Epidermal melanocyte (primary cell): ENCODE data around the gene P2RY13.

ENCODE experiments used
- DNase-seq: peaks from one replicate; pipeline ENCODE4 v3.0.0; 2011; ENCODE audit warnings: low spot score; ENCODE audit not compliant: insufficient read length

The P2RY13 gene

DNA sequence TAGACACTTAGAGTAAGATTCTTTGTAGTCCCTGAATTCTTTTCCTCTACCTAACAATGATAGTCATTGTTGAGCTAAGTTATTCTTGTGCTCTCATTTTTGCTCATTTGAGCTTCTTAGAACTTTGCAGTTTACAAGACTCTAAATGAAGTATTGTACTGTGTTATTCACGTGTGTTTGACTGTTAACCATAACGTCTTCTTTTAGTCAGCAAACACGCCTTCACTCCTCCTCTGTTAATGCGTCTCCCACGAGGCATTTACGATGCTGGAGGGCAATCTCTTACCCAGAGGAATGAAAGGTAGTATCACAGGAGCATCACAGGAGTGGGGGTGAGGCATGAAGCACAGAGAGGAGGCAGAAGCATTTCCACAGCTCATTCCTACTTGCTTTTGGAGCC, 36.2 kb downstream of the P2RY13 start:
- no peak for DNase-seq

DNA sequence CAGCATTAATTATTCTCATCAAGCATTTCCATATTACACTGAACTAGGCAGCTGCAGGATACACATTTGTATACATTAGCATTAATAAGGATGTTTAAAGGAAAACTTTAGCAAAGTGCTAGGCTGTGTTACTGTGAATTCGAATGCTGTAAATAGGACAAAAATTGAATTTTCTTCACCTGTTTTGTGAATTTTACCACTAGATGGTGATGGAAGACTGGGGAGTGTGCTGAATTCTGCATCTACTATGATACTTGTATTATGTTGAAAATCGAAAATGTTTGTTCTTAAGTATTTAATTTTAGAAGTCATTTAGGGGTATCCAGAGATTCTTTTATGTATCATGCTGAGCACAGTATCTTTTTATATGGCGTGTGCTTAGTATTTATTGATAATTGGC, 38.7 kb downstream of the P2RY13 start:
- DNase-seq = no peak

GRCh38 chr3:151289445-151289844, 39.9 kb downstream of the P2RY13 start:
- no peak for DNase-seq

DNA sequence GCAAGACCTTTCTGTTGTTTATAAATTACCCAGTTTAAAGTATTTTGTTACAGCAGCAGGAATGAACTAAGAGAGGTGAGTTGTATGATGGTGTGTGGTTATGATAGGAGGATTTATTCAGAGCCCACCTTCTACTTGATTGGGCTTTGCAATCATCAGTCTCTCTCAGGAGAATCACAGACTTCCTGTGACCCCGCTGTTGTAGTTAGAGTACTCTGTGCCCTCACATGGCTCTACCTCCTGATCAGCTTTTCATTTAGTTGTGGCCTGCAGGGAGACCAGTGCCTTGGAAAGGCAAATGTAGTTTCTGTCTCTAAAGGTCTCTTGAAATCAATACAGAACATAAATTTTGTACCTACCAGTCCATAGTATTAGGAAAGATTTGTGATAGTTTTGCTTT, 43.4 kb downstream of the P2RY13 start:
- DNase-seq = no peak

DNA sequence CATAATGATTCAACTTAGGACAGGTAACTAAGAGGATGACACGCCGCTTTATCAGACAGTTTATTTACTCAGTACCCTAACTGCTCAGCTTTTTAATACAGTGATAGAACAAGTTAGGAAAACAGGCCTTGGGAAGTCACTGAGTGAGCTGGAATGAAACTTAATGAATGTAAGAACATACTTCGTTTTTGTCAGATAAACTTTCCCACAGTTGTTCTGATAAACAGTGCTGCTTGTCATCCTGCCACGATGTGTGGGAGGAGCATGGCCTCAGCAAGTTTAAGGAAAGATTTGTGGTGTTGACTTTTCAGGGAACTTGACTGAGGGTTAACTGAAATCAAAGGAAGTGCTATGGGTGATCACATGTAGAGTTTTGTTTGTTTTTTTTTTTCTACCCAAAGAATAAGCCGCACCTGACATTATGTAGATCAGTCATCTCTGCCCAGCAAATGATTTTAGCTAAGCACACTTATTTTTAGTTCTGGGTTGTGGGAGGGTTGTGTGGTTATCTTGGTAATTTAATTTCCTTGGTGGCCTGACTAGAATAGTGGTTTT, 45.4 kb downstream of the P2RY13 start:
- DNase-seq = no peak

DNA sequence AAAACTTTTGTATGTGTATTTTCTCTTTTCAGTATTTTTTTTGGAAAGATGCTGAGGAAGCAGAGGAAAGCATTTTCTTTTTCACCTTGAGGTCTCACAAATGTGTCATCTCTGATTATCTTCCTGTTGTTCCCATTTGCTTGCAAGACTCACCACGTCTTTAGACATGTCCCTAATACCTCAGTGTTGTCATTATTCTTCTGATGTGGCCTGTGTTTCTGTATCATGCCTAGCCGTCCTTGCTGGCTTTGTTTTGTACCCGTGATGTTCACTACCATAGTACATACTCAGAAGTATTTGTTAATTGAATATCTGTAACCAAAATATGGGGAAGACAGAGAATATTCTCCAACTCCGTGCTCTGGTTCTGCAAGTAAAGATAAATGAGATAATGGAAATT, 46.0 kb downstream of the P2RY13 start:
- no peak for DNase-seq

DNA sequence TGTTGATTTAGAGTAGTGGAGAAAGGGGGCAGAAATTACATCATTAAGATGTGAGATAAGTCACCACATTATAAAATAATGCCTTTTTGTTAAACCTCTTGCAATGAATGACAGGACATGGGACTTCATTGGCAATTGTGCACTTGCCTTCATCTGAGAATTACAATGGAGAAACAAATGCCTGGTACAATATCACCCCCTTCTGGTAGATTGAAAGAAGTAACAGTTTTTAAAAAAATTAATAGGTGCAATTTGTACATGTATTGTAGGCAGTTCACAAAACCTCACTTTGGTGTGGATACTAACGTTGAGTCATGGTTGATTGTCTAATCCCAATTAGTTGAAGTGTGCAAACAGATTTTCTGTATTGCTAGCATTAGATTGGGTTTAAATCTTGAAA, 46.4 kb downstream of the P2RY13 start:
- DNase-seq = peak; percentile 49

- no peak for DNase-seq
Measured at GRCh38 chr3:151281671-151282324, 47.6 kb downstream of the P2RY13 start.

GRCh38 chr3:151278230-151278629, 51.1 kb downstream of the P2RY13 start, which contains the start of gene P2RY14:
Gene P2RY14, minus strand, starts transcription at chr3:151278542. Its CDS starts 64,226 bp downstream, at chr3:151214316.
- no peak for DNase-seq

DNA sequence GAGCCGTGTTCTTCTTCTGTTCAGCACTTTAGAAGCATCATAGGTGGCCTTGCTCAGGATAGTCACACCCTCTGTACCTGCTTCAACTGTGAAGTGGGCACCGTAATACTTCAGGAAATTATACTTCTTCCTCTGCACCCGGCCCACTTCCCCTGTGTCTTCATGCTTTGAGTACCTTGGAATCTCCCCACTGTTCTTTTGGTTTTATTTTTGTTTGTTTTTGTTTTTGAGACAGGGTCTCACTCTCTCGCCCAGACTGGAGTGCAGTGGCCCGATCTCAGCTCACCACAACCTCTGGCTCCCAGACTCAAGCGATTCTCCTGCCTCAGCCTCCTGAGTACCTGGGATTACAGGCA, 52.7 kb downstream of the P2RY13 start:
- DNase-seq = no peak
